ENCODE data around the gene GGN. TPM values are rescaled to one million over a fixed set of nuclear protein-coding genes. Genes with fewer than 3 reads are reported as not detected.

GGN gene
- total RNA-seq, 4 donors from 2014 or later, result 0.13 TPM; not detected in 3

DNA sequence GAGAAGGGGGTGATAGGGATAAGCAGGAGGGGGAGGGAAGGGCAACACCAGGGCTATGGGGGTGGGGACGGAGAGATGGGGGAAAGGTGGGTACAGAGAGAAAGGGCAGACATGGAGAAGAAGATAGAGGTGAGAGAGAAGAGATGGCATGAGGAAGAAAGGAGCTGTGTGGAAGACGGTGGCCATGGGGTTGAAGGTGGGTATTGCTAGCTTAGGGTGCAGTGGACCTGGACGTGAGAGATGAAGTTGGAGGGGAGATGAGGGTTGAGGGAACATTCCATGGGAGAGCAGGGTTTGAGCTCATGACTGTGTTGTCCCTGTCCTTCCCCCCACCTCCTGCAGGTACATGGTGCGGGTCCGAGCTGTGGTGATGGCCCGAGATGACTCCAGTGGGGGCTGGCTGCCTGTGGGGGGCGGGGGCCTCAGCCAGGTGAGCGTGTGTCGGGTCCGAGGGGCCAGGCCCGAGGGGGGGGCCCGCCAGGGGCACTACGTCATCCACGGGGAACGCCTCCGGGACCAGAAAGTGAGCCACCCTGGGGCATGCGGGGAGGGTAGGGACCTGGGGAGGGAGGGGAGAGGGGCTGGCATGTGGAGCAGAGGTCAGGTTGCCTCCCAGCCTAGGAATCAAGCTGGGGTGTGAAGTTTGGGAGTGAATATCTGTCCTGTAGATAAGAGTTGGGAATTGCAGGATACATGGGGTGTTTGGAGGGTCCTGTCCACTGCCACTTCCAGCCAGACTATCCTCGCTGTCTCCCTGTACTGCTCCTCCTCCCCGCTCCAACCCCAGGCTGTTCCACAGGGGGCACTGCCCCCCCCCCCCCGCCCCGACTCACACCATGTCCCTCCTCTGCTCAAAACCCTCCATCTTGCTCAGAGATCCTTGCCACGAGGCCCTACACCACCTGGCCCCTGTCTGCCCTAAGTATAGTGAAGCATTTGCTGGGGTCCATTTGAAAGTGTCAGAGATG is 2.4 kb upstream of the GGN start:
- Histone ChIP-seq H3K9me3 (no peaks in the 10 kb centered on the region), H3K4me1 (peaks cover 6 to 22% of the 10 kb centered on the region in 2 donors), H3K27ac (no peak overlapping the region), H3K4me3 (no peak overlapping the region), H3K36me3 (peaks cover 0 to 3% of the 10 kb centered on the region in 2 donors), H3K27me3 (peaks cover 12 to 22% (median 20%) of the 10 kb centered on the region in 3 donors)
- in situ Hi-C loops (cut with MboI; ENCODE audit: low sequenced_read_pairs in 4 of 4) (loop anchor here in 1 of 4 donors (25.0 kb wide), 1 partner anchor 447 kb away; the partner anchor contains the start of genes ECH1 and HNRNPL), intact Hi-C loops (cut with DNase I; ENCODE audit: low total_unique reads) (loop anchor here (10.0 kb wide), 1 partner anchor 325 kb away; no protein-coding TSS in a partner anchor)
- ATAC-seq (no peak), DNase-seq (no peak)
- TF ChIP-seq, protein P1, sequence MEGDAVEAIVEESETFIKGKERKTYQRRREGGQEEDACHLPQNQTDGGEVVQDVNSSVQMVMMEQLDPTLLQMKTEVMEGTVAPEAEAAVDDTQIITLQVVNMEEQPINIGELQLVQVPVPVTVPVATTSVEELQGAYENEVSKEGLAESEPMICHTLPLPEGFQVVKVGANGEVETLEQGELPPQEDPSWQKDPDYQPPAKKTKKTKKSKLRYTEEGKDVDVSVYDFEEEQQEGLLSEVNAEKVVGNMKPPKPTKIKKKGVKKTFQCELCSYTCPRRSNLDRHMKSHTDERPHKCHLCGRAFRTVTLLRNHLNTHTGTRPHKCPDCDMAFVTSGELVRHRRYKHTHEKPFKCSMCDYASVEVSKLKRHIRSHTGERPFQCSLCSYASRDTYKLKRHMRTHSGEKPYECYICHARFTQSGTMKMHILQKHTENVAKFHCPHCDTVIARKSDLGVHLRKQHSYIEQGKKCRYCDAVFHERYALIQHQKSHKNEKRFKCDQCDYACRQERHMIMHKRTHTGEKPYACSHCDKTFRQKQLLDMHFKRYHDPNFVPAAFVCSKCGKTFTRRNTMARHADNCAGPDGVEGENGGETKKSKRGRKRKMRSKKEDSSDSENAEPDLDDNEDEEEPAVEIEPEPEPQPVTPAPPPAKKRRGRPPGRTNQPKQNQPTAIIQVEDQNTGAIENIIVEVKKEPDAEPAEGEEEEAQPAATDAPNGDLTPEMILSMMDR (IDR thresholded peaks at IDR 0.05 in 4 of 5, conservative IDR thresholded peaks at IDR 0.05 in 1 of 5), result no peak
- no peak for TF ChIP-seq POLR2A (IDR thresholded peaks at IDR 0.05)

- DNase-seq (no peak), ATAC-seq (no peak)
- Histone ChIP-seq H3K4me1 (peaks cover 6 to 22% of the 10 kb centered on the region in 2 donors), H3K4me3 (peak overlapping the region in 2 of 4 donors; percentile 33 to 63), H3K36me3 (peaks cover 0 to 10% of the 10 kb centered on the region in 2 donors), H3K27me3 (peaks cover 3 to 13% (median 11%) of the 10 kb centered on the region in 3 donors), H3K27ac (no peak overlapping the region), H3K9me3 (no peaks in the 10 kb centered on the region)
- intact Hi-C loops (cut with DNase I; ENCODE audit: low total_unique reads) (loop anchor here (10.0 kb wide), 1 partner anchor 325 kb away; no protein-coding TSS in a partner anchor), in situ Hi-C loops (cut with MboI; ENCODE audit: low sequenced_read_pairs in 4 of 4) (loop anchor here in 1 of 4 donors (25.0 kb wide), 1 partner anchor 448 kb away; the partner anchor contains the start of genes ECH1 and HNRNPL)
- TF ChIP-seq POLR2A (IDR thresholded peaks at IDR 0.05), result no peak
- TF ChIP-seq, protein P1 (IDR thresholded peaks at IDR 0.05 in 4 of 5, conservative IDR thresholded peaks at IDR 0.05 in 1 of 5), result no peak
Measured at GRCh38 chr19:38389101-38389925, 1.5 kb upstream of the GGN start.

DNA sequence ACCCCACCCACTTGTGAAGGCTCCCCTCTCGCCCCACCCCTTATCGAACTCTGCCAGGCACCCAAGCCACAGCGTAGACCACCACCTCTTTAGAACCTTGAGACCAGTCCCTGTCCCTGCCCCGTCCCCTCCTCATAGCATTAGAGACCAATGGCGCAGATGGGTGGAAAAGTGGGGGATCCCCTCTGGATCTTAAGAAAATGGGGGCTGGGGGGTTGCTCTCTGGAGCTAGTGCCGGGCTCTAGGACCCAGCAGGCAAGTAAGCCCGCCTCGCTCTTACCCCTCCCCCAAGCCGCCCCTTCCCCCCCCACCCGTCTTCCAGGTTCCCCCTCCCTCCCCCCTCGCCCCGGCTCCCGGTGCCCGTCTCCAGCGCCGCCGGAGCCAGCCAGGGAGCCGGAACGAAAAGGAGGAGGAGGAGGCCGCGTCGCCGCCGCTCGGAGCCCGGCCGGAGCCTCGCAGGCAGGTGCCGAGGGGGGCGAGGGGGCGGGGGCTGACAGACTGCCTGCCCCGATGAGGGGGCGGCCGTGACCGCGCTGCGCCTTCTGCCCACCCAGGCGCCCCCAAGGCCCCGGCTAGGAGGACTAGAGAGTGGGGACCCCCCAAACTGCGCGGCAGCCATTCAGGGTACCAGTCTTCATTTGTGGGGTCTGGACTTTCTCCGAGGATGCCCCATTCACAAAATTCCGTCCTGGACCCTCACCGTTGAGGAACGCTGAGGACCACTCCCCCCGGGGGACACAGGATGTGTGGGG is 691 bp upstream of the GGN start, which contains the start of gene SPRED3:
SPRED3 (plus strand) TSS at position 349 of the 752 bp plus-strand sequence. CDS start 1,606 bp downstream, outside the sequence.
- peak in 1 of 2 donors; percentile 4 for ATAC-seq
- intact Hi-C loops (cut with DNase I; ENCODE audit: low total_unique reads), result loop anchor here (10.0 kb wide), 1 partner anchor 326 kb away; no protein-coding TSS in a partner anchor
- TF ChIP-seq, protein P1 (IDR thresholded peaks at IDR 0.05 in 4 of 5, conservative IDR thresholded peaks at IDR 0.05 in 1 of 5), result no peak
- TF ChIP-seq POLR2A (IDR thresholded peaks at IDR 0.05), result no peak
- Histone ChIP-seq H3K27ac (peak within 1 kb of the TSS; percentile 43 to 78 (median 71)), H3K4me3 (peak within 1 kb of the TSS; percentile 33 to 63 (median 55)), H3K9me3 (no peaks in the 10 kb centered on the region), H3K27me3 (peaks cover 0 to 12% (median 5%) of the 10 kb centered on the region in 3 donors), H3K4me1 (peaks cover 6 to 22% of the 10 kb centered on the region in 2 donors), H3K36me3 (peaks cover 2 to 18% of the 10 kb centered on the region in 2 donors)
- no peak for DNase-seq
- in situ Hi-C loops (cut with MboI; ENCODE audit: low sequenced_read_pairs in 4 of 4), result loop anchor here in 1 of 4 donors (25.0 kb wide), 1 partner anchor 449 kb away; the partner anchor contains the start of genes ECH1 and HNRNPL

Measured in gastrocnemius medialis (tissue), 4 donors.